D341Med (cell line): ENCODE measurements around the gene SRPRB.

Experiments
- DNase-seq: peaks from one replicate; pipeline ENCODE4 v3.0.0; 2012; ENCODE audit warnings: low spot score

SRPRB gene

DNA sequence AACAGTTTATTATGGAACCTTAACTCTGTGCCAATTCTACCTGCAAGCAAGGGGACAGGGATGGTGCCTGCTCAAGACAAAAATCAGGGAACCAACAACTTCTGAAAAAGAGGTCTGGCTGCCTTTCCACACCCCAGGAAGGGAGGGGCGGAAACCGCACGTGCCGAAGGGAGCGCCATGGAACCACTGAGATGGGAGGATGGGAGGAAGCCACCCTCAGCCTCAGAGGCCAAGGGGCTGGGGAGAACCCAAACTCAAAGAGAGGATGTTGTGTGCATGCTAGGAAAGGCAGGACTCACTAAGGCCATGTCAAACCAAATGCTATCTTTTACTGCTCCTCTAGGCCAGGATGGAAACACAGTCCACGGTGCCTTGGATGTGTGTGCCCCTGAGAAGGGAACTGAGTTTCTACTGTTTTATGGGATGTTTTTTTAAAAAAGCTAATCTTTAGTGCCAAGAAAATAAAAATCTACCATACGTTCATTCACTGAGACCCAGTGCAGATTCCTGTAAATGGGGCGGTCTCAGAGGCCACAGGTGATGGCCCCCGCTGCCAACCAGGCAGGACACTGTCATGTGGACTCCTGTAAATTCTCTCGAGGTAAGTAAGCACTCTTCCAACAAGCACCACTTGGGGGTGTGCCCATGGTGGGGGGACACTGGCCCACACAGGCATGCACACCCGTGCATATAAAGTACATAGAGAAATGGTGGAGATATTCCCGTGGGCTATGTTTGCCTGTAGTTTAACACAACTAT lies 20.5 kb downstream of the SRPRB start:
- DNase-seq, result no peak

DNA sequence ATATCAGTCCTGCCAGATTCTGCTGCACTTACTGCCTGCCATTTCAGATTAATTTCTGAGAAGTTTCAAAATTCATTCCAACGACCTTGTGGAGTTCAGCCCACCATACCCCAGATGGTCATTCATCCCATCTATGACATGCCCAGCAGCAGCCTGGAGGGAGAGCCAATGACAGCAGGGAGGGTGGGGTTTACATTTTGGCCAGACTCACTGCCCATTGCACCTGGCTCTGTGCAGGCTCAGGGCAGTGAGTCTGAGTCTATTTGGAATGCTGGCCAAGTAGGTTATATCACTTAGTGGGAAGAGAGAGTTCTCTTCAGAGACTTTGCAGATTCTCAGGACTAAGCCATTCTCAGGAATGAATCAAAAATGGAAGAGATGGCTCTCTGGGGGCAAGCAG lies 21.5 kb downstream of the SRPRB start:
- DNase-seq, result no peak

DNA sequence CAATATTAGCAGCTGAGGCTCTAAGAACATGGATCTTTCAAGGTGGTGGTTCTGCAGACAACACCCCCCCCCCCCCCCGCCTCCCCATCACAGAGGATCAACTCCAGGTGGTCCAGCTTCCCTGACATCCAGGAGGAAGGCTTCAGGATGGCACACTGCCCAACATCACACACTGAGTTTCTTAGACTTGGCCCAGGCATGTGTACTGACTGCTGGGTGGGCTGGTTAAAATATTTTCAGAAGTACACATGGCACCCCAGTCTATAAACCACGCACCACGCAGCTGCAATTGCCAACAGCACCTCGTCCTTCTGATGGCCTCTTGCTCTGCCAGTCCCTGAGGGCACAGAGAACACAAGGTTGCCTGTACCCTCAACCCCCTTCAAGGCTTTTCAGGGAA lies 22.1 kb downstream of the SRPRB start:
- DNase-seq, result no peak

DNA sequence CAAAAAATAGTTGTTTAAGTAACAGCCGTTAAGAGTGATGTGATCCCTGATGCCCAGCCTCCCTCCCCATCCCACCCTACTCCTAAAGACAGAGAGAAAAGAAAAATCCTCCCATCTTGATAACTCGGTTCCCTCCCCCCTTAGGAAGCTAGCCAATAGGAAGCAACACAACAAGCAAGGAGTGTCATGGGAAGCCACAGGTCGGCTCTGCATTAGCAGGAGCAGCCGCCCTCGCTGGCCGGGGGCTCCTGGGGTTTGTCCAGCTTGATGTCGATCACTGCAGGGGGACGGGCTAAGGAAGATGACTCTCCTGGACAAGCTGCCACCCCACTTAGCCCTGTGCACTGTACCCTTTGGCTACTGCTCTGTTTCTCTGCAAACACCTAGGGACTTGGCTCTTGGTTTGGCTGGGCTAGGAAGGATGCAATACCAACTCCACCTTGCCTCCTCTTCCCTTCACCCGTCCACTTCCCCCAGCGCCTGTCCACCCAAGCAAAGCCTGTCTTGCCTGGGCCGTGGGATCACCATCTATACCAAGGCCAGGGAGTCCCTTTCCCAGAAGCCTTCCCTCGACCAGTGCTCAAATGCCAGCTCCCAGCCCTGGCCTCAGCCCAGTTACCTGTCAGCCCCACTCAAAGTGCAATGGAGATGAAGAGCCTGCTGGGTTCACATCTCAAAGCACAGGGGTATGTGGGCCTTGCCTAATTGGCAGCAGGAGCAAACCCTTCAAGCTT lies 23.1 kb downstream of the SRPRB start:
- DNase-seq, result no peak

DNA sequence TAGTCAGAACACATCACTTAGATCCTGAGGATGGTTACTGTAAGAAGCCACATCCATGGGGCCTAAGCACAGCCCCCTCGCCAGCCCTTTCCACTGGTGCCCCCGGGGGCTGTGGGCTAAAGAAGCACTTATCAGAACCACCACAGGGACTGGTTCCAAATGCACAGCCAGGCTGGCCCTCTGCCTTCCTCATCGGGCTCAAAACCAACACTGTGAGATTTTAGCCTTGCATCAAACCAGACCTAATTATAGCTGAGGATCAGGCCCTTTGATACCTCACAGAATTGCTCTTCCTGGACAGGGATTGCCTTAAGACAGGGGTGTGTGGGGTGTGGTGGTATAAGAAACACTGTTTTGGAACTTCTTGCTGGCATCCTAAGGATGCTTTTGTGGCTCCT lies 23.7 kb downstream of the SRPRB start:
- no peak for DNase-seq

DNA sequence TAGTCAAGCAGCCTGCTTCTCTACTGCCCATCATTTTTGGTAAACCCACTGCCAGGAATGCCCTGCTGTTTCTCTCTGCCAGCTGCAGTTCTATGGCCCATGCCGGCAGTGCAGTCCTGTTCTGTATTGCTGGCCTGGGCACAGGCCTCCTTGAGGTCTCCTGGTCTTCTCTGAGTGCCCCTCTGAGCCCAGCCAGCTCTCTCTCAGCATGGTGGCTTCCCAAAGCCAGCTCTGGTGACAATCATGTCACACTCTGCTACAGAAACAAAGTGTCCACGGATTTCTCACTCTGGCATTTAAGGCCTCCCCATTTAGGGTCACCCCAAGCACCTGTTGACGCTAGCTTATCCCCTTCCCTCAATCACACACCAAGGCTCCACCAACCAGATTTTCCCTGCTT lies 24.5 kb downstream of the SRPRB start:
- DNase-seq, result no peak

DNA sequence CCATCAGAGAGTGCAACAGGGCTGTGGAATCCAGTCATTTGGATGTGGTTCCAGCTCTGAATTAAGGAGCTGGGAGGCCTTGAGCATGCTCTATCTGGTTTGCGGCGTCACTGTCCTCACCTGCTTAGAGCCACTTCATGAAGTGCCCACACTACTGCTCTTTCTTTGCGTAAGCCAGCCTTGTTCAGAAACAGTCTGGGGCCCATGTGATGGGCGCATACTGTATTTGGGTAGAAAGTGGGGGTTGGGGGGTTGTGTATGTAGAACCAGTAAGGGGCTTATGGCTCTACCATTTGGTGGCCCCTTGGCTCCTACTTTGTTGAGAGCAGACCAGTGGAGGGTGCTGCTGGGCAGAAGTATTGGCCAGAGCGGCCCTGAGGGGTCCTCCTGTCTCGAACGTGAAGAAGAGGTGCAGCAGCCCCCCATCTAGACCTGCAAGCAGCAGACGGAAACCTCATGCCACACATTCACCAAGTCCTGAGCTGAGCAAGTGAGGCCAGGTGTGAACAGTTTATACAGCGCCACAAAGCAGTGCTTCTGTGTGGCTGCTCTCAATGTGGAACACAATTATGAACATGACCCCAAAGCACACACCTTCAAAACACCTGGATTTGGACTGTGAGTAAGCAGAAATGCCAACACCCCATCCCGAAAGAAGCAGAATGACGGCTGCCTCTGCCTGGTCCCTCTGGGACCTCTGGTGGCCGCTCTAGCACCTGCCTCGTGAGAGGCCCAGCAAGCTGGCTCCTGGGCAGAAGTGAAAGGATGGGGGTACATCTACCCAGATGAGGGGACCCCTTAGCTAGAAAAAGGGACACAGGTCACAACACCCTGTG lies 26.6 kb downstream of the SRPRB start:
- DNase-seq, result no peak

DNA sequence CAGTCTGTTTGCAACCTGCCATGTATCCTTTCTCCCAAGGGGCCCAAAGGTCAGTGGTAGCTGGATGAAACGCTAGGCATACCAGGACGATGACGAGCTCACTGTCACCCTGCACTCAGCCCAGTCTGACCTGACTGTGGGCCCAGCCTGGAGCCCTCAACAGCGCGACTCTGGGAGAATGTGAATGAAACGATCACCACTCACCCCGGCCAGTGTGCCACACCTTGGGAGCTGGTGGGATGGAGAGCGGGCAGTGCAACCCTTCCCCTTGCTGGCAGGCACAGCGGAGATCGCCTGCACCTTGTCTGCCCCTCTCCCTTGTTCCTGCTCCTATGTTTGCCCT lies 27.2 kb downstream of the SRPRB start:
- DNase-seq, result no peak

DNA sequence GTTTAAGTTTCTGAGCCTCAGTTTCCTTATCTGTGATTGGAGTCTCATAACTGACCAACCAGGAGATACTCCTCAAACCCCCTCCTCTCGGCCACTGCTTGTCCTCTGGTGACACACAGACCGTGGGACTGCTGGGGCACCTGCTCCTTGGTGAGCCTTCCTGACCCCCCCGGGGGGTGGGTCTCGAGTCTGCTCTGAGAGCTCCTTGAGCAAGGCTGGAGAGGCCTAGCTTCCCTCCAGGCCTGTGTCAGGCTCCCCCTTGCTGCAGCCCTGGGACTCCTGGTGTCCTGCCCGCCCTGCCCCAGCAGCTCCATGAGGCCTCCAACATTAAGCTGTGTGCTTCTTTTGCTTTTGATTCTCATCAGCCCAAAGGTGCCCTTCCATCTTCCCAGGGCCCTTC lies 27.7 kb downstream of the SRPRB start:
- no peak for DNase-seq

DNA sequence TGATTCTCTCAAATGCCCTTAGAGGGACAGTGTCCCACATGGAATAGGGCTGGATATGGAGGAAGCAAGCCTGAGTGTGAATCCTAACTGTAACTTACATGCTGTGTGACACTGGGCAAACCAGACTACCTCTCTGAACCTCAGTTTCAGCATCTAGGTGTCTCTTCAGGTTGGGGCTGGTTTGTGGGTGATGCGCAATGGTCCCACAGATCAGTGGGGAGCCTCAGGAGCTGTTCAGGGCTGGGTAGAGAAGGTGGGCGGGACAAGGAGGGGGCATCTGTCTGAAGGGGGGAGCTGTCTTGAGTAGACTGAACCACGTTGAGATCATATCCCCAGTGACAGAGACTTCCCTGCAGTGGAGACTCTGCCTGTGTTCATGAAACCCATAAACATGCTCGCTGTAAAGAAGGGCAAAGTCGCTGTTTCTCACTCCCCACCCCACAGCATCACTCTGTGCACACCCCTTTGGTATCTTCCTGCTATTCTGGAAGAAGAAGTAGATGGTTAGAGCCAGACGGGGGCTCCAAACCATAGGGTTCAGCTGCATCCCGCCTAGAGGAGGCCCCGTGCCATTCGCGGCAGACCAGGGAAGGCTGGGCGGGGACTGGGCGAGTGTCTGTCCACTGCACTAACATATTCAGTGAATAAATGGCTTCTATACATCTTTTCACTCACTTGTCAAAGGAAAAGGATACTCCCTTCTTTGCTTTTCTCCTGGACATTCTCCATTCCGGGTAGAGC lies 28.4 kb downstream of the SRPRB start:
- no peak for DNase-seq

DNA sequence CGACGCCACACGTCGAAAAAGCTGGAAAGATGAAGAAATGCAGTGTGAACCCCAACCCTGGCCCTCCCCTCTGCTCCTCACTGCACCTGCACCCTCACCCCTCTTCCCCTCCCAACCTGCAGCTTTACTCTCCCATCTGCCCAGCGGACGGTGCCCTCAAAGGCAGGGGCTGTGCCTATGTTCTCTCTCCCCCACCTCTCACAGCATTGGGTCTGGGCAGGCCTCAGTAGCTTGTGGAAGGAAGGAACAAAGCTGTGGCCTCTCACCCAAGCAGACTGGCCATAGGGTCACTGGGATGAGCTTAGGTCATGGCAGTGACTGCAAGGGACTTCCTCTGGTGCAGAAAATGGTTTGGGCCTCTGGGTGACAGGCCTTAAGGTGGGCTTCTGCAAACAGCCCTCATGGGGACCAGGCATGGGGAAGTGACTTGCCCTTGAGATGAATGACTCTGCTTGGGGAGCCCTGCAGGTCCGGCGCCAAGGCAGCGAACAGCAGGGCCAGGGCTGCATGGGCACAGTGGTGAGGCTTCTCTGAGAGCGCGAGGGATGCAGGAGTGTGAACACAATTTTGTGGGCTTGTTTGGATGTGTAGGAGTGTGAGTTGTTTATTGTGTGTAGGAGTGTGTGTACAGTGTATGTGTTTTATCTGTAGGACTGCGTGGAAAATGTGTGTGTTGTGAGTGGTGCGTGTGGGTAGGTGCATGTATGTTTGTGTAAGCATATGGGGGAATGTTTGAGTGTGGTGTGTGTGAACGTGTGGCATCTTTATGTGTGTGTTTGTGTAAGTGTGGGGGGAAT lies 29.2 kb downstream of the SRPRB start:
- DNase-seq, result no peak

DNA sequence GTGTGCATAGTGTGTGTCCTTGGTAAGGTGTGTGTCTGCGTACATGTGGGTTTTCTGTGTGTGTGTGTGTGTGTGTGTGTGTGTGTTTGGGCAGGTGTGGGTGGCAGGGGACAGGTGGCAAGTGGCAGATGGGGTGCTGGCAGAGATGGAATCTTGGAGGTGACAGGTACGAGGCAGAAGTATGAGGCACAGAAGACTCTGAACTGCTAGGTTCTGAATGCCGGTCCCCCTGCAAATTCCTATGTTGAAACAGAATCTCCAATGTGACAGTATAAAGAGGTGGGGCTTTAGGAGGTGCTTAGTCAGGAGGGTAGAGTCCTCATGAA lies 29.8 kb downstream of the SRPRB start:
- DNase-seq, result no peak

DNA sequence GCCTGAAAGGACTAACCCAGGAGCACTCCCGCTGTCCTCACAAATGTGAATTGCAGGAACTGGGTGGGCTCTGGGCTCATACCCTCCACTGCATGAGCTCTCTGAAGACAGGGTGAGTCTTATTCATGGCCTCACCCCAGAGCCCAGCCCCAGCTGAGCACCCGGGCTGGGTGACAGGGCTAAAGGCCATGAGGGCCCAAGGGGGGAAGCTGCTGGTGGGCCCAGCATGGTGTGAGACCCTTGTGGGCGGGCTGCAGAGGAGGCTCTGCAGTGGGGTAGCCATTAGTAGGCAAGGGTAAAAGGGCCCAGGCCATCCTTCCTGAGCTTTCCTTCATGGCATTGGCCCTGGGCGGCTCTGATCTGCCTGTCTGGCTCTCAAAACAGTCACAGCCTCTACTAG lies 30.3 kb downstream of the SRPRB start:
- DNase-seq, result no peak

DNA sequence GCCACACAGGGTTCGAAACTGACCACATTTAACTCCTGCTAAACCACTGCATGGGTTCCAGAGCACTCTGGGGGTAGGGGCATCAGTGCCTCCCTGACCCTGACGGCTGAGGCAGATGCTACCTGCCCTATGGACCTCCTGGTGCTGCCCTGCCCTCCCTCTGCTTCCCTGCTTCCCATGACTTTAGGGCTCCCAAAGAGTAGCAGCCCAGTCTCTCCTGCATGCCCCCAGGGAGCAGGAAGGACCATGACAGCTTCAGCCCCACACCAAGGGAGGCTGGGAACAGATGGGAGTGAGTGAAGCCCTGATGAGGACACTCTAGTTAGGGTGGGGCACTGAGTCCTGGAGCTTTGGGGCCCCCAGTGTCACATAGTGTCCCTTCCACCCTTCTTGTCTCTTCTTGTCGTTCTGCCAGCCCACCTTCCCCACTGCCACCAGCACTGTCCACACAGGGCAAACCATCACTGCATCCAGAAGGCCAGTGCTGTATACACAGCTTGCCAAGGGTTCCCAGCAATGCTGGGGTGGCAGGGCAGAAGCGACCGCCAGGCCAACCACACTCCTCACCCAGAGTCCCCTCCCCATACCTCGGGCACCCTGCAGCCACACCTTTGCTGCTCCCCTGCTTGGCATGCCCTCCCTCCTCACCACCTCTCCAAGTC lies 31.0 kb downstream of the SRPRB start:
- no peak for DNase-seq

DNA sequence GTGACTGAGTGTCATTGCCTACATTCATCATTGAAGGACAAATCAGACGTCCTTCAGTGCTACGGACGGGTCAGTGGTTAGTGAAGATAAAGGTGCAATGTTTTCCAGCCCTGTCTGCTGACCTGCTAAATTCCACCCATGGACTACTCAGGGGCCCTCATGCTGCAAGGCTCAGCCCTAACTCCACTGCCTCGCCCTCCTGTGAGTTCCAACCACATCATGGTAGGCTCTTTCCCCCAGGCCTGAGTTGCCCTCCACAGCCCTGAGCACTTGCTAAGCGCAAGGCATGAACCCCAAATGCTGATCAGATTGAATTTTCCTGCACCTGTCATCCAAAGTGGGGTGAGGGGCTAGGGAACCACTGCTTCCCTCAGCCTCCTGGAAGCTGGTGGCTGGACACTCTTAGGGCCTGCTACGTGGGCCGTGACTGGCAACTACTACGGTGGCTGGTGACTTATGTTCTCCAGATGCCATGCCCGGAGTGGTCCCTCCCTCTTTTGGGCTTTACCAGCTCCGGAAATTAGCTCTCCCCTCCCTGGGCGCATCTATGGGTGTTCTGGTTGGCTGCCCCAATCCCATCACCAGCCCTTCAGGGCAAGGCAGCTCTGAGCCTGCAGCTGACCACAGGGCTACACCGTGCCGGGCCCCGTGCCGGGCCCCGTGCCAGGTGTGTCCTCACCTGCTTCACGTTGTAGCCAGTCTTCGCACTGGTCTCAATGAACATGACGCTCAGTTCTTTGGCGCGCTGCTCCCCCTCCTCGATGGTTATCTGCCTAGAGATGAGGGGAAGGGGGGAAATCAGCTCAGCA lies 32.1 kb downstream of the SRPRB start:
- no peak for DNase-seq

DNA sequence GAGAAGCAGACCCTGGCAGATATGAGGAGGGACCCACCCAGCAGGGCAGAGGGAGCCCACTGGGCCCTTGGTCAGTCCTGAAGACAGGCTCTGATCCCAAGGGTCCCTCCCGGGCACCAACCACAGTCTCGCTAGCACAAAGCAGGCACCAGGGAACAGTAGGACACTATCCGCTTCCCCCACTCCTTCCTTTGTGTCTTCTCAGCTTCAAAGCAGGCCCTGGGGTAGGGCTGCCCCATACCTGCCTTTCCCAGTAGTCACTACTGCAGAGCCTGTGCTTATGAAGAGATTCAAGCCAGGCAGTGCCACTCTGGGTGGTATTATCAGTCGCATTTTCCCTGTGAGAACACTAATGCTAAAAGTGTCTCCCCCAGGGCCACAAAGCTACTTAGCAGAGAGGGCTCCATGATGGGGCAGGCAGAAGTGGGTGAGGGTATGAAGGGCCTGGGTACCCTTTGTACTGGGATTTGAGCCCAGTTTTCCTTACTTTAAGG lies 32.7 kb downstream of the SRPRB start:
- DNase-seq, result no peak

DNA sequence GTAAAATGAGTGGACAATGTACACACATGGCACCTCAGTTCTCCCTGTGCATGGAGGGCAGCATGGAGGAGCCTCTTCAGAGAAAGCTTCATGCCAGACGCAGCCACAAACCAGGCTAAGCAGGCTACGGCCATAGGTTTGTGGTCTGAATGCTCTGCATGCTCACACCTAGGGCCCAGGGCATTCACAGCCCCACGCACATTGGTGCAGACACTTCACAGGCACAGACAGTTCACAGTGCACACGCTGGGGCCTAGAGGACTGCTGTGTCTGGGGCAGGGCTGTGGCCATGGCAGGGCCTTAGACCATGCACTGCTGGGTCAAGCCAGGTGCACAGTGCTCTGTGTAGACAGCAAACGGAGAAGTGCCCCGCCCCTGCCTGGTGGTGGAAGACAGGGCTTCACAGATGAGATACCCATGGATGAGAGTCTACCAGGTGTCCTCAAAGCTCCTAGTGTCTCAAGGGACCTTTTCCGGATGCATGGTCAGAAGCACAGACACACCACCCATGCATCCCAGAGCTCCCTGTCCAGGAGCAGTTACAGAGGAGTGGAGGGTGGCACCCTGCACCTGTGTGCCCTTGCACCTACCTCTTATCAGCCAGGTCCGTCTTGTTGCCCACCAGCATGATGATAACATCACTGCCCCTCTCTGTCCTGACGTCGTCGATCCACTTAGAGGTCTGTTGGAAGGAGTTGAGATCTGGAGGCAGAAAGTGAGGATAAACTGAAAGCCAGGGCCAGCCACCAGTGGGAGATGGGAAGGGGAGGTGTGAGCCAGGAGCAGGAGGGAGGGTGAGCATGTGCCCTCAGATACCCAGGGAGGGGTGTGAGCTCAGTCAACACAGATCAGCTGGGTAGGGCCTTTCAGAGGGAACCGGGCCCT lies 33.5 kb downstream of the SRPRB start:
- no peak for DNase-seq

DNA sequence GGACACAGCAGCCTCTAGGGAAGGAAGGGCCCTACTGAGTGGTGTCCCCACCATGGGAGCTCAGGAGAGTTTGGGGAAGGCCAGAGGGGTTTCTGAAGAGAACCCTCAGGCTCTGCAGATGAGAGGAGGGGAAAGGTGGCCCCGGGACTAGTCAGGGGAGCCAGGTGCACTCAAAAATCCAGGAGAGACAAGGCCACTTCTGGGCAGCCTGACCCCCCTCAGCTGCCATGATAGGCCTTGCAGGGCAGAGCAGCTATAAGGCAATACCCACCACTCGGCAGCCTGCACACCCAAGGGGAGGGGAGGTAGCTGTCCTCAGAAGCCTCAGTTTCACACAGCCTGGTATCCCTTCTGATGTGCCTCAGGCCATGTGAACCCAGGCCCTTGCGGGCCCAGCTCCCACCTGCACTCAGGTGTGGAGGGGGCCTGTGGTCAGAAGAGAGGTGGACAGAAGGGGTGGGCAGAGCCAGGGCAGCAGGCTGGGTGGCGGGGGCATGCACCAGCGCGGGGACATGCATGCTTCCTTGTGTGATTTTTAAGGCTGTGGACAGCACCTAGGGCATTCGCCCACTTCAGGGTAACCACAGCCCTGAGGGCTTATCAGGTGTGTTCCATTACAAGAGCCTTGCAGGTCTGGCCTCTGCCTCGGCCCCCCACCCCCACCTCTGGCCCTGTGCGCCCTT lies 34.6 kb downstream of the SRPRB start:
- DNase-seq, result no peak
